ENCODE data around the gene PDILT. TPM values are rescaled to one million over a fixed set of nuclear protein-coding genes. Genes with fewer than 3 reads are reported as not detected.
A peak's percentile ranks its signal among the peaks of the same experiment; 100 is the strongest.

PDILT gene
- total and polyA plus RNA-seq, 9 of the 15 experiments (the other 6 are each of a cell fraction or from before 2014, with no cell fraction given), result not detected

DNA sequence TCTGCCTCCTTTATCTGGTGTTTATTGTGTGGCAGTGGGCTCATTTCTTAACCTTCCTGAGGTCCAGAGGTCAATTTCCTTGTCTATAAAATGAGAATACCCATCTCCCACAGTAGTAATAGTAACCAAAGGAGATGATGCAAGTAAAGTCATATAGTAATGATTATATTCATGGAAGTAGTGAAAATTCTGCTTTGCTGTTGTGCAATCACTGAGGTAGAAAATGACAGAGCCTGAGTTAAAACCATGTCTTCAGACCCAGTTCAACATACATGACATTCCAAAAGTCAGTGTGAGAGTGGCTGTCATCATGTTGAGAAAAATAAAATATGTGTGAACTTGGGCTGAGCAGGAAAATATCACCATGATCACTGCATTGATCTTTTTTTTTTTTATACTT is 51.2 kb downstream of the PDILT start:
- DNase-seq (ENCODE audit: extremely low read depth in 1 of 4, low spot score in 3 of 4), result no peak
- Histone ChIP-seq H2AFZ (ENCODE audit: low read depth, low read length) (no peak overlapping the region), H3K4me2 (ENCODE audit: insufficient read depth, low read length) (no peak overlapping the region), H3K9me3 (replicated peaks; ENCODE audit: control insufficient read depth, insufficient read depth, low read depth, low read length) (no peaks in the 10 kb centered on the region), H3K27ac (ENCODE audit: extremely low read depth, low read depth, low read length) (no peak overlapping the region), H3K9me1 (ENCODE audit: control insufficient read depth, insufficient read depth, low read length) (no peaks in the 10 kb centered on the region), H4K20me1 (replicated peaks; ENCODE audit: control insufficient read depth, insufficient read depth, low read length) (no peaks in the 10 kb centered on the region), H3K9ac (ENCODE audit: insufficient read depth in 1 of 2, low read depth in 2 of 2, low read length in 2 of 2) (no peak overlapping the region), H3K36me3 (ENCODE audit: control insufficient read depth, insufficient read depth, low read length) (no peaks in the 10 kb centered on the region), H3K4me1 (replicated peaks in 1 of 2; ENCODE audit: control insufficient read depth in 2 of 2, insufficient read depth in 2 of 2, low read length in 2 of 2) (peaks cover 0 to 7% of the 10 kb centered on the region in 2 experiments; a peak in 1 of 5 replicates), H3K27me3 (ENCODE audit: control insufficient read depth in 2 of 2, insufficient read depth in 2 of 2, low read length in 2 of 2) (peaks cover 2 to 11% of the 10 kb centered on the region in 2 experiments; a peak in 3 of 5 replicates), H3K79me2 (ENCODE audit: control insufficient read depth, insufficient read depth, low read length) (no peaks in the 10 kb centered on the region), H3K4me3 (no peak overlapping the region)
- intact Hi-C loops (cut with micrococcal nuclease), result no loop called here
- BruUV-seq (replicated peaks), result no TSS peak
- in situ Hi-C loops (cut with MboI), result no loop called here
- no peak for TF ChIP-seq NR2C1 (IDR thresholded peaks at IDR 0.05)
- TF ChIP-seq NR2C1 (tag; IDR thresholded peaks at IDR 0.05), result no peak
- peak; percentile 50; the same call in 1 of the 2 replicates for TF ChIP-seq CEBPB (tag; IDR thresholded peaks at IDR 0.05)
- TF ChIP-seq CEBPG (CRISPR knock-in tag; IDR thresholded peaks at IDR 0.05), result no peak
- peak in 1 of 2 experiments; percentile 50; a peak in 1 of 4 replicates for TF ChIP-seq CEBPG (tag; conservative IDR thresholded peaks at IDR 0.05 in 1 of 2, IDR thresholded peaks at IDR 0.05 in 1 of 2)
- no peak for ATAC-seq
- CTCF ChIA-PET (ENCODE audit: low intra/inter-chr PET ratio), result interaction anchor here (0.6 kb wide), 2 partner anchors 793 to 1060 kb away, joined by 3 read pairs; no protein-coding TSS in a partner anchor
- FAIRE-seq, result no peak
- POLR2A ChIA-PET, result no interaction called here

DNA sequence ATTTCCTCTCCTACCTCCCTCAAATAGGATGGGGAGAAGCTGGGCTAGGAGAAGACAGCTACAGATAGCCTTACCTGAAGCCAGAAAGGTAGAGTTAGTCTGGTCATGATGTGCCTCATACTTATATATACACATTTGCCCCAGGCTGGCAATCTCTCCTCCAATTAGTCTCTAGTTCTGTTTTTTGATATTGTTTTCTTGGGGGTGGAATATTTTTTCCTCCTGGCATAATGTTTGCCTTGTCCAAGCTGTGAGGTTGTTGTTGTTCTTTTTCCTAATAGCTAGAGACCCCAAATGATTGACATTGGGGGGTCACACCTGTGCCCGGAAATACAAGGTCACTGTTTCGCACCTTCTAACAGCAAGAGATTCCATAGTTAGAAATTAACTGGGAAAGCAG is 51.9 kb downstream of the PDILT start, which contains the start of gene UMOD:
Gene UMOD (minus strand): TSS at position 101 of the 400 bp plus-strand sequence. CDS start 1,978 bp downstream, outside the sequence.
- Histone ChIP-seq H3K9me1 (ENCODE audit: control insufficient read depth, insufficient read depth, low read length) (no peaks in the 10 kb centered on the region), H3K9me3 (replicated peaks; ENCODE audit: control insufficient read depth, insufficient read depth, low read depth, low read length) (no peaks in the 10 kb centered on the region), H3K27ac (ENCODE audit: extremely low read depth, low read depth, low read length) (no peak within 1 kb of the TSS), H3K4me3 (no peak within 1 kb of the TSS), H3K27me3 (ENCODE audit: control insufficient read depth in 2 of 2, insufficient read depth in 2 of 2, low read length in 2 of 2) (peaks cover 2 to 16% of the 10 kb centered on the region in 2 experiments; a peak in 3 of 5 replicates), H3K79me2 (ENCODE audit: control insufficient read depth, insufficient read depth, low read length) (no peaks in the 10 kb centered on the region), H3K9ac (ENCODE audit: insufficient read depth in 1 of 2, low read depth in 2 of 2, low read length in 2 of 2) (no peak within 1 kb of the TSS), H4K20me1 (replicated peaks; ENCODE audit: control insufficient read depth, insufficient read depth, low read length) (0 out of 2 replicates have a peak, but pooled peaks cover 6% of the 10 kb centered on the region), H3K36me3 (ENCODE audit: control insufficient read depth, insufficient read depth, low read length) (no peaks in the 10 kb centered on the region), H2AFZ (ENCODE audit: low read depth, low read length) (no peak within 1 kb of the TSS), H3K4me2 (ENCODE audit: insufficient read depth, low read length) (no peak within 1 kb of the TSS), H3K4me1 (replicated peaks in 1 of 2; ENCODE audit: control insufficient read depth in 2 of 2, insufficient read depth in 2 of 2, low read length in 2 of 2) (peaks cover 0 to 8% of the 10 kb centered on the region in 2 experiments; a peak in 1 of 5 replicates)
- DNase-seq (ENCODE audit: extremely low read depth in 1 of 4, low spot score in 3 of 4), result no peak
- ChIA-PET CTCF (ENCODE audit: low intra/inter-chr PET ratio) (interaction anchor here (0.6 kb wide), 1 partner anchor 793 kb away, joined by 3 read pairs; no protein-coding TSS in a partner anchor), POLR2A (no interaction called here)
- no peak for ATAC-seq
- no peak for FAIRE-seq
- no TSS peak for BruUV-seq (replicated peaks)
- in situ Hi-C loops (cut with MboI) (no loop called here), intact Hi-C loops (cut with micrococcal nuclease) (no loop called here)
- WGBS (ENCODE audit: insufficient coverage, low coverage, missing lambda C conversion rate), result 0% methylated on average over 2 of the region's 2 CpGs
- TF ChIP-seq ZNF785 (CRISPR knock-in tag; IDR thresholded peaks at IDR 0.05) (no peak), NR4A1 (CRISPR knock-in tag; IDR thresholded peaks at IDR 0.05) (no peak), NR4A1 (tag; IDR thresholded peaks at IDR 0.05) (no peak), POLR2AphosphoS2 (IDR thresholded peaks at IDR 0.05; ENCODE audit: low read length) (no peak), NR2C2 (CRISPR knock-in tag; IDR thresholded peaks at IDR 0.05) (no peak), NR2C2 (tag; IDR thresholded peaks at IDR 0.05) (no peak), ARHGAP35 (IDR thresholded peaks at IDR 0.05; ENCODE audit: partially characterized antibody) (no peak)
